Activated CD8-positive, alpha-beta memory T cell treated with anti-CD3 and anti-CD28 coated beads, Interleukin-2, amount 50 U/mL, for 1 hour (primary cell): ENCODE results near the gene EIF2S3.
"Not testable (repeated sequence)": the region's sequence is repeated elsewhere in the genome, so short reads cannot be mapped to it uniquely, and the experiment has no call there.

Source experiments
- DNase-seq: peaks from one replicate; pipeline ENCODE4 v3.0.0-alpha.2; 2020; ENCODE audit errors: extremely low read depth

Gene EIF2S3

DNA sequence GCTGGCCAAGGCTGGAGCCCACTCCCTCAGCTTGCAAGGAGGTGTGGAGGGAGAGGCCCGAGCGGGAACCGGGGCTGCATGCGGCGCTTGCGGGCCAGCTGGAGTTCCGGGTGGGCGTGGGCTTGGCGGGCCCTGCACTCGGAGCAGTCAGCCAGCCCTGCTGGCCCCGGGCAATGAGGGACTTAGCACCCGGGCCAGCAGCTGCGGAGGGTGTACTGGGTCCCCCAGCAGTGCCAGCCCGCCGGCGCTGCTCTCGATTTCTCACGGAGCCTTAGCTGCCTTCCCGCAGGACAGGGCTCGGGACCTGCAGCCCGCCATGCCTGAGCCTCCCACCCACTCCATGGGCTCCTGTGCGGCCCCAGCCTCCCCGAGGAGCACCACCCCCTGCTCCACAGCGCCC, 5.1 kb upstream of the EIF2S3 start:
- DNase-seq, result not testable (repeated sequence)

DNA sequence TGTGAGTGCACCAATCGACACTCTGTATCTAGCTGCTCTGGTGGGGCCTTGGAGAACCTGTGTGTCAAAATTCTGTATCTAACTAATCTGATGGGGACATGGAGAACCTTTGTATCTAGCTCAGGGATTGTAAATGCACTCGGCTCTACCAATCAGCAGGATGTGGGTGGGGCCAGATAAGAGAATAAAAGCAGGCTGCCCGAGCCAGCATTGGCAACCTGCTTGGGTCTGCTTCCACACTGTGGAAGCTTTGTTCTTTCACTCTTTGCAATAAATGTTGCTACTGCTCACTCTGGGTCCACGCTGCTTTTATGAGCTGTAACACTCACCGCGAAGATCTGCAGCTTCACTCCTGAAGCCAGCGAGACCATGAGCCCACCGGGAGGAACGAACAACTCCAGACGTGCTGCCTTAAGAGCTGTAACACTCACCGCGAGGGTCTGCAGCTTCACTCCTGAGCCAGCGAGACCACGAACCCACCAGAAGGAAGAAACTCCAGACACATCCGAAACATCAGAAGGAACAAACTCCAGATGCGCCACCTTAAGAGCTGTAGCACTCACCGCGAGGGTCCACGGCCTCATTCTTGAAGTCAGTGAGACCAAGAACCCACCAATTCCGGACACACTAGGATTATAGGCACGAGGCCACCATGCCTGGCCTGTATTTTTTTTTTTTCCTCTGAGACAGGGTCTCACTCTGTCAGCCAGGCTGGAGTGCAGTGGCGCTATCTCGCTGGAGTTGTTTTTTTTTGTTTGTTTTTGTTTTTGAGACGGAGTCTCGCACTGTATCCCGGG, 4.0 kb upstream of the EIF2S3 start:
- not testable (repeated sequence) for DNase-seq

DNA sequence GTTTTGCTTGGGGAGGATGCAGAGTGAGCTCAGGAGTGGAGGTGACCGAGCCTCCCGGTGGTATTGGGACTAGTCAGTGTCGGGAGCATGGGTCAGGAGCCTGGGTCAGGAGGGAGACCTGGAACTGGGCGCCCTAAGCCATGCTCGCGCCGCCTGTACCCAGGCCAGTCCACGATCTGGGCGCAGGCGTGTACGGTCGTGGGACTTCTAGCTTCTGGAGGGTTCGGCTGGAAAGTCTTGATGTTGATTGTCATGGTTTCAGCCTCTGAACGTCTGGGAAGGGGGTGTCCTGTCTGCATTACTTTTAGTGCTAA, 244 bp downstream of the EIF2S3 start:
- no peak for DNase-seq

DNA sequence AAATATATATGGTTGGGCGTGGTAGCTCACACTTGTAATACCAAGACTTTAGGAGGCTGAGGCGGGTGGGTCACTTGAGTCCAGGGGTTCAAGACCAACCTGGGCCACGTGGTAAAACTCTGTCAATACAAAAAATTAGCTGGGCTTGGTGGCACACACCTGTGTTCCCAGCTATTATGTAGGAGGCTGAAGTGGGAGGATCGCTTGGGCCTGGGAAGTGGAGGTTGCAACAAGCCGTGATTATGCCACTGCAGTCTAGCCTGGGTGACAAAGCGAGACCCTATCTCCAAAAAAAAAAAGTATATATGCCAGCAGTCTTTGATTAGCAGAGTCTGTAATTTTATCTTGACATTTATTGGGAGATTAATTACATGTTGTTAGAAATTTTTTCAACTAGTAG, 8.7 kb downstream of the EIF2S3 start:
- no peak for DNase-seq

DNA sequence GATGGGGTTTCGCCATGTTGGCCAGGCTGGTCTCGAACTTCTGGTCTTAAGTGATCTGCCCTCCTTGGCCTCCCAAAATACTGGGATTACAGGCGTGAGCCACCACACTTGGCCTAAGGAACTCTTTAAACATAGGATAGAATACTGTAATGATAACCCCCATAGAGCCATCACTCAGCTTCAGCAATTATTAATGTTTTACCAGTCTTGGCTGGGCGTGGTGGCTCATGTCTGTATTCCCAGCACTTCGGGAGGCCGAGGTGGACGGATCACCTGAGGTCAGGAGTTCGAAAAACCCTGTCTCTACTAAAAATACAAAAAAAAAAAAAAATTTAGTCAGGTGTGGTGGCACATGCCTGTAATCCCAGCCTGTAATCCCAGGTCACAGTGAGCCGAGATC, 15.1 kb downstream of the EIF2S3 start:
- DNase-seq, result no peak

DNA sequence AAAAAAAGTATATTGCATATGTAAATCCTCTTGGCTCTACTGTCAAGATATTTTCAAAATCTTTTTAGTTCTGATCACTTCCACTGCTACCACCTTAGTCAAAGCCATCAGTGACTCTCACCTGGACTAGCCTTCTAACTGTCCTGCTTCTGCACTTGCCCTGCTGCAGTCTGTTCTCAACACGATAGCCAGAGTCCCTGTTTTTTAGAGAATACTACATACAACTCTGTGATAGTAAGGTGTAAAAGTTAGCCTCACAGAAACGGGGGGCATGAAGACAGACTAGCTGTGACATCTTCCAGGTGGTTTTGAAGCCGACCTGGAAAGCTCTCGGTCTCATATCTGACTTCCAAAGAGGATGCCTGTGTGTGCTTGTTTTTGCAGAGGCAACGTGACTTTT, 24.7 kb downstream of the EIF2S3 start:
- DNase-seq, result no peak

DNA sequence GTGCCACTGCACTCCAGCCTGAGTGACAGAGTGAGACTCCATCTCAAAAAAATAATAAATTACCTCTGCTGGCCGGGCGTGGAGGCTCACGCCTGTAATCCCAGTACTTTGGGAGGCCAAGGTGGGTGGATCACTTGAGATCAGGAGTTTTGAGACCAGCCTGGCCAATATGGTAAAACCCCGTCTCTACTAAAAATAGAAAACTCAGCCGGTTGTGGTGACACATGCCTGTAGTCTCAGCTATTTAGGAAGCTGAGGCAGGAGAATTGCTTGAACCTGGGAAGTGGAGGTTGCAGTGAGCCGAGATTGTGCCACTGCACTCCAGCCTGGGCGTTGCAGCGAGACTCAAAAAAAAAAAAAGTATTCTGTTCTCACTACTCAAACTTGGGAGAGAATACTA, 25.5 kb downstream of the EIF2S3 start:
- DNase-seq, result not testable (repeated sequence)

DNA sequence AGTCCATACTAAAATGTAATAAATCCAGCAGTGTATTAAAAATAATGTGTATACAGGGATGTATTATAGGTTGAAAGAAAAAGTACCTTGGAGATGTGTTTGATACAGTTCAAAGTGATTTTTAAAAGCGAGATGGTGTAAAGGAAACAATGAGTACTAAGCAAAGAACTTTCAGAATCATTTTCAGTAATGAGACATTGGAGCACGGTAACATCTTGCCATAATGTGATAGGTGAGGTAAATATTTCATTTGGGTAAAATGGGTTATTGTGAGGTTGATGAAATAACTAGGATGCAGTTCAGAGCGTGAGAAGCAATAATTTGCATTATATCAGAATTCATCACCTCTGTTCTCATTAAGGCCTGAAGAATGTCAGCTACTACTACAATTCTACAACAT, 25.9 kb downstream of the EIF2S3 start:
- DNase-seq, result no peak

DNA sequence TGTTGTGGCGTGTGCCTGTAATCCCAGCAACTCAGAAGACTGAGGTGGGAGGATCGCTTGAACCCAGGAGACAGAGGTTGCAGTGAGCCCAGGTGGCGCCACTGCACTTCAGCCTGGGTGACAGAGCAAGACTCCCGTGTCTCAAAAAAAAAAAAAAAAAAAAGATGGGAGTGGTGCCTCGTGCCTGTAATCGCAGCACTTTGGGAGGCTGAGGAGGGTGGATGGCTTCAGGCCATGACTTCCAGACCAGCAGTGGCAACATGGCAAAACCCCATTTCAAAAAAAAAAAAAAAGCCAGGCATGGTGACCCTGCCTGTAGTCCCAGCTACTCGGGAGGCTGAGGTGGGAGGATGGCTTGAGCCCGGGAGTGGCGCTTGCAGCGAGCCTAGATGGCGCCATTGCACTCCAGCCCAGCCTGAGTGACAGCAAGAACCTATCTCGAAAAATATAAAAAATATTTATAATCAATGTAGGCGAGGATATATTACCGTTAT, 27.0 kb downstream of the EIF2S3 start:
- DNase-seq, result no peak

DNA sequence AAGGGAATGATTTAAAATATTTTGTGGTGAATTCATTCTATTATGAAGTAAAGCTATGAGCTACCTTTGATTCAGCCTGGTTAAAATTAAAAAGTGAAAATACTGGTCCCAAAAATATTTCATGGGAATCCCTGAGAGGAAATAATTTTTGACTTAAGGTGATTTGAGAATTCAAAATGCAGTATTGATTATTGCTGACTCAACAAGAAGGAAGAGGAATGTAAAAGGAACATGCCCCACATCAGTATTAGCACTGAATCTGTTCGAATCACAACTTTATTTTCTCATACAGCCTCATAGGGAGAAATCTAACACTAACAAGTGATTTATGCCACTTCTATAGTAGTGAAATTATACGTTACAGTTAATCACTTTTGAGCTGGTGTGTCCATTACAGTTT, 27.7 kb downstream of the EIF2S3 start:
- DNase-seq, result no peak

DNA sequence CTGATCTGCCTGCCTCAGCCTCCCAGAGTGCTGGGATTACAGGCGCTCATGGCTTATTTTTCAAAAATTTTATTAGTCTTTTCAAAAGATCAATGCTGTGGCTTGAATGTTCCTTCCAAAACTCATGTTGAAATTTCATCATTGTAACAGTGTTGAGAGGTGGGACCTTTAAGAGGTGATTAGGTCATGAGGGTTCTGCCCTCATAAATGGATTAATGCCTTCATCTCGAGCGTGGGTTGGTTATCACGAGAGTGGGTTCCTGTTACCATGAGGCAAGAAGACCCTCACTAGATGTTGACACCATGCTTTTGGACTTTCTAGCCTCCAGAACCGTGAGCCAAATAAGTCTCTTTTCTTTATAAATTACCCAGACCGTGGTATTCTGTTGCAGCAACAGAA, 30.3 kb downstream of the EIF2S3 start:
- DNase-seq, result no peak

DNA sequence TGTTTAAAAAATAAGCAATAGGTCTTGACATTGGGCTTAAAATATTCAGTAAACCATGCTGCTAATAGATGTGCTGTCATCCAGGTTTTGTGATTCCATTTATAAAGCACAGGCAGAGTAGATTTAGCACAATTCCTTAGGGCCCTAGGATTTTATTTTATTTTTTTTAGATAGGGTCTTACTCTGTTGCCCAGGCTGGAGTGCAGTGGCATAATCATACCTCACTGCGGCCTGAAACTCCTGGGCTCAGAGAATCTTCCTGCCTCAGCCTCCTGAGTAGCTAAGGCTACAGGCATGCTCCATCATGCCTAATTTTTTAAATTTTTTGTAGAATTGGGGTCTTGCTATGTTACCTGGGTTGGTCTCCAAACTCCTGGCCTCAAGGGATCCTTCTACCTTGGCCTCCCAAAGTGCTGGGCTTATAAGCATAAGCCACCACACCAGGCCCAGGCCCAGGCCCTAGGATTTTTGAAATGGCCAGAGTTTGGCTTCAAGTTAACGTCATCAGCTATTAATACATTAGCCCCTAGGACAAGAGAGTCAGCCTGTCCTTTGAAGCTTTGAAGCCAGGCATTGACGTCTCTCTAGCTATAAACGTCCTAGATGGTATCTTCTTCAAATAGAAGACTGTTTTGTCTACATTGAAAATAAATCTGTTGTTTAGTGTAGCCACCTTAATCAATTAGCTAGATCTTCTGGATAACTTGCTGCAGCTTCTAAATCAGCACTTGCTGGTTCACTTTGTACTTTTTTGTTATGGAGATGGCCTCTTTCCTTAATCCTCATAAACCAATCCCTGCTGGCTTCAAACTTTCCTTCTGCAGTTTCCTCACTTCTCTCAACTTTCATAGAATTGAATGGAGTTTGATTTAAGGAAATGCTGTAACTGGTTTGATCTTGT, 35.8 kb downstream of the EIF2S3 start:
- no peak for DNase-seq

DNA sequence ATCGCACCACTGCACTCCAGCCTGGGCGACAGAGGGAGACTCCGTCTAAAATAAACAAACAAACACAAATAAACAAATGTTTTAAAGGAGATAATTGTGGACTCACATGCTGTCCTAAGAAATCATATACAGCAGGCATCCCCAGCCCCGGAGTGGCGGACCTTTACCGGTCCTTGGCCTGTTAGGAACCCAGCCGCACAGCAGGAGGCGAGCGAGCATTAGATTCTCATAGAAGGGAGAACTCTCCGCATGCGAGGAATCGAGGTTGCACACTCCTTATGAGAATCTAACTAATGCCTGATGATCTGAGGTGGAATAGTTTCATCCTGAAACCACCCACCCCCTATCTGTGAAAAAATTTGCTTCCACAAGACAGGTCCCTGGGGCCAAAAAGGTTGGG, 39.0 kb downstream of the EIF2S3 start:
- no peak for DNase-seq

DNA sequence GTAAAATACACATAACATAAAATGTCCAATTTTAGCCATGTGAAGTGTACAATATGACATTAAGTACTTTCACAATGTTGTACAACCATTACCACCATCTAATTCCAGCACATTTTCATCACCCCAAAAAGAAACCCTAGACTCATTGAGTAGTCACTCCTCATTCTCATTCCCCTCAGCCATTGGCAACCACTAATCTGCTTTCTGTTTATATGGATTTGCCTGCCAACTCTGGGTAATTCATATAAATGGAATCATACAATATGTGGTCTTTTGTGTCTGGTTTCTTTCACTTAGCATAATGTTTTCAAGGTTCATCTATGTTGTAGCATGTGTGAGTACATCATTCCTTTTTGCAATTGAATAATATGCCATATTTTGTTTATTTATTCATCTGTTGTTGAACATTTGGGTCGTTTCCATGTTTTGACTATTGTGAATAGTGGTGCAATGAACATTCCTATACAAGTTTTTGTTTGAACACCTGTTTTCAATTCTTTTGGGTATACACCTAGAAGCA, 43.0 kb downstream of the EIF2S3 start:
- no peak for DNase-seq

DNA sequence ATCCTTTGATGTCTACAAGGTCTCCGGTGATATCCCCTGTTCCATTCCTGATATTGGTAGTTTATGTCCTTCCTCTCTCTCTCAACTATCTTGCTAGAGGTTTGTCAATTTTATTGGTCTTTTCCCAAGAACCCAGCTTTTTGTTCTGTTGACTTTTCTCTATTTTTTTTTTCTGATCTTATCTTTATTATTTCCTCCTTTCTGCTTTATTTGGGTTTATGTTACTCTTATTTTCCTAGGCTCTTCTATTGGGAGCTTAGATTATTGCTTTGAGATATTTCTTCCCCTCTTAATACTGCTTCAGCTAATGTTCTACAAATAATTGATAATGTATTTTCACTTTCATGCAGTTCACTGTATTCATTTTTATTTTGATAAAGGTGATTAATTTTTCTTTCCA, 44.2 kb downstream of the EIF2S3 start:
- DNase-seq, result no peak

DNA sequence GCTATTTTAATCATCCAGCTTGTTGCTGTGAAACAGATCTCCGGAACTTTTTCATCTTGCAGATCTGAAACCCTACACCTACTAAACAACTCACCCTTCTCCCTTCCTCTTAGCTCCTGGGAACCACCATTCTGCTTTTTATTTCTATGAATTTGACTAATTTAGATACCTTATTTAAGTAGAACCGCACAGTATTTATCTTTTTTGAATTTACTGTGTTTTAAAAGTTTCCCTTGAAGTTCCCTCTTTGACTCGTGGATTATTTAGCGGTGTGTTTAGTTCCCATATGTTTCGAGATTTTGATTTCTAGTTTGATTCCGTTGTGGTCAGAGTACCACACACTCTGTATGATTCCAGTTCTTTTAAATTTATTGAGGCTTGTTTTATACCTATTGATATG, 44.6 kb downstream of the EIF2S3 start:
- no peak for DNase-seq

DNA sequence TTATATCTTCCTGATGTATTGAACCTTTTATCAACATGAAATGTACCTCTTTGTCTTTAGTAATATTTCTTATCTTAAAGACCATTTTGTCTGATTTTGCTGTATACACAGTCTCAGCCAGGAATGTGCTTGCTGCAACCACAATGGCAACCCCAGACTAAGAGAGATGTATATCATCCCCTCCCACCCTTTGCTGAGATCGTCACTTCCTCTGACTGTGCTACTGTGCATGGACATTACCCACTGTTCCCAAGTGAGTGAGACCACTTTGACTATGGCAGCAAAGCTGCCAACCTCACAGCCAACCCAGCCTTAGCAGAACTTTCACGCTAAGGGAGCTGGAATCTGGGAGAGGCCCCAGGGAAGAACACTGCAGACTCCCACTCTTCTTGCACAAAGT, 46.0 kb downstream of the EIF2S3 start:
- DNase-seq, result no peak

DNA sequence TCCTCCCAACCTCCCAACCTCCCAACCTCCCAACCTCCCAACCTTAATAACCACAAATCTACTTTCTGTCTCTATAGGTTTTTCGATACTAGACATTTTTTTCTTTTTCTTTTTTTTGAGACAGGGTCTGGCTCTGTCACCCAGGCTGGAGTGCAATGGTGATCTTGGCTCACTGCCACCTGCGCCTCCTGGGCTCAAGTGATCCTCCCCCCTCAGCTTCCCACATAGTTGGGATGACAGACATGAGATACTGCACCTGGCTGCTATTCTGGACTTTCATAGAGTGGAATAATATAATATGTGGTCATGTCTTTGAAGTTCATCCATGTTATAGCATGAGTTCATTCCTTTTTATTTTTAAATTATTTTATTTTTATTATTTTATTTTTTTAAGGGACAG, 55.3 kb downstream of the EIF2S3 start:
- no peak for DNase-seq

DNA sequence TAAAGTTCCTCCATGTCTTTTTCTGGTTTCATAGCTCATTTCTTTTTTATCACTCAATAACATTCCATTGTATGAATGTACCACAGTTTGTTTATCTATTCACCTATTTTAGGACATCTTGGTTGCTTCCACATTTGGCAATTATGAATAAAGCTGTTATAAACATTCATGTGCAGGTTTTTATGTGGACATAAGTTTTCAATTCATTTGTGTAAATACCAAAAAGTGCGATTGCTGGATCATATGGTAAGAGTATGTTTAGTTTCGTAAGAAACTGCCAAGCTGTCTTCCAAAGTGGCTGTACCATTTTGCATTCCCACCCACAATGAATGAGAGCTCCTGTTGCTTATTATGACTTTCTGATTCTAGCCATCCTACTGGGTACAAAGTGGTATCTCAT, 58.4 kb downstream of the EIF2S3 start:
- DNase-seq, result no peak

DNA sequence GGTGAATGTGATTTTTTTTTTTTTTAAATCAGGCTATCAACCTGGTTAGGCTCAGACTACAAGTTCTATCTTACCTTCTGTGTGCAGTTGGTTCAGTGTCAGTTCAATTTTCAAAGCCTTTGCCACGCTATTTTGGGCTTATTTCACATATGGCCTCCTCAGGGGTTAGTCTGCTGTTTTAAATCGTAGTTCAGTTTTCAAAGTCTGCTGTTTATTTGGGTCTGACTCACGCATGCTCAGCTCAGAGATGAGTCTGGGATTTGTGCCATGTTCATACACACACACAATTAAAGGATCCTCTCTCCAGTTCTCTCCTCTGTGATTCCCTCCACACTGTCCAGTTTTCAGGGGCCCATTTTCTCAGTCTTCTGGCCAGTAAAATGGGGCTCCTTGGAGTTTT, 62.5 kb downstream of the EIF2S3 start:
- DNase-seq, result no peak

DNA sequence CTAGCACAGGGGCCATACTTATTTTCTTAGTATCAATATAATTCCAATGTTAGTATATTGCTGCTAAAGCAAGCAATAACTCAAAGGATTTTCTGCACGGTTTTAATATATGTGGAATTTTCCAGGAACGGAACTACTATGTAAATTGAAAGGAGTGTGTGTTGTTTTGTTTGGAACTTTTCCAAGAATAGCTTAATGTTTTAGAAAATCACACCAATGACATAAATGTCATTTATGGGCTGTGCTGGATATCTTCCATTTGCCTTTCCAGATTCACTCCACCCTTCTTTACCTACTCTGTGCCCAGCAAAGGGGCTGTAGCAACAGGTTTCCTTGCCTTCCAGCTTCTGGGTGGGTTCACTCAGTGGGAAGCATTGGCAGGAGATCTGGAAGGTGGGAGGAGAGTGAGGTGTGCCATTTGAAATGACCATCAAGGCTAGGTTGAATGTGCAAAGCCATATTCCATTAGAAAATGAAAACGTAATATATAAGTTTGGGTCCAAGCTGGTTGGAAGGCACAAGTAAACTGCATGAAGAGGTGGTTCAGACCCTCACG, 69.6 kb downstream of the EIF2S3 start:
- no peak for DNase-seq

DNA sequence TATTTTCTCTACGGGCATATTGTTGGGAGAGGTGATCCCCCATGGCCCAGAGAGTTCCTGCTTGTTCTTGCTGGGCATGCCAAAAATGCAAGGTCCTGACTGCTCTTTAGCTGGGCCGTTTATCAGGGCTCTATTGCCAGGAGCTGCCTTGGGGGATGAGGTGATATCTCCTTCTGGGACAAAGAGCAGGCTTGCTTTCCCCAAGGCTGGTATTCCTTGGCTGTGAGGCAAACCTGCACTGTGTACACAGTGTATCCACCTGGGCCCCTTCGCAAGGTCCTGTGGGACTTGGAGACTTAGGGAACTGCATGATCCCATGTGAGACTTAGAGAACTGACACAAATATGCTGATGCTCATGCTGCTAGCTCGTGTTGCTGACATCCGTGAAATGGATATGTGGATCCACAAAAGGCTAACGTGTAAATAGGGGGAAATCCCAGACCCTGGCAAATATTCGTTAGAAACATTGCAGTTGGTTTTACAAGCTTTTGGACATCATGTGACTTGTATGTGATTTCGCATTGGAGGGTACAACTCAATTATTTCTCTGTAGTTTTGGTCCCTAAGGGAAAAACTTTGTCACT, 70.4 kb downstream of the EIF2S3 start:
- DNase-seq, result no peak
